Bone marrow (tissue), 2 donors: ENCODE measurements around the gene LRP1B.

ENCODE experiments used
- DNase-seq, 2 donors: peaks; one replicate each; lab custom pipeline; 2025; lab: John Stamatoyannopoulos, UW

The LRP1B gene

GRCh38 chr2:141517852-141518421, 612.9 kb downstream of the LRP1B start:
- no peak for DNase-seq

GRCh38 chr2:141517180-141517851, 613.5 kb downstream of the LRP1B start:
- DNase-seq: no peak

GRCh38 chr2:141515931-141516330, 614.9 kb downstream of the LRP1B start:
- no peak for DNase-seq

GRCh38 chr2:141513853-141514252, 617.0 kb downstream of the LRP1B start:
- no peak for DNase-seq

GRCh38 chr2:141508806-141509595, 621.8 kb downstream of the LRP1B start:
- DNase-seq: no peak

GRCh38 chr2:141508086-141508752, 622.6 kb downstream of the LRP1B start:
- DNase-seq: no peak

GRCh38 chr2:141506135-141506534, 624.7 kb downstream of the LRP1B start:
- no peak for DNase-seq

- DNase-seq: no peak
Measured at GRCh38 chr2:141501752-141502151, 629.1 kb downstream of the LRP1B start.

- DNase-seq: no peak
Measured at GRCh38 chr2:141499123-141499522, 631.7 kb downstream of the LRP1B start.

- no peak for DNase-seq
Measured at GRCh38 chr2:141498561-141498960, 632.3 kb downstream of the LRP1B start.

GRCh38 chr2:141497272-141497671, 633.5 kb downstream of the LRP1B start:
- DNase-seq: no peak

- no peak for DNase-seq
Measured at GRCh38 chr2:141496810-141497209, 634.0 kb downstream of the LRP1B start.

- no peak for DNase-seq
Measured at GRCh38 chr2:141493936-141494335, 636.9 kb downstream of the LRP1B start.

- DNase-seq: no peak
Measured at GRCh38 chr2:141492816-141493215, 638.0 kb downstream of the LRP1B start.

- DNase-seq: no peak
Measured at GRCh38 chr2:141490886-141491285, 639.9 kb downstream of the LRP1B start.

GRCh38 chr2:141482697-141483096, 648.1 kb downstream of the LRP1B start:
- no peak for DNase-seq

GRCh38 chr2:141475801-141476200, 655.0 kb downstream of the LRP1B start:
- no peak for DNase-seq

- no peak for DNase-seq
Measured at GRCh38 chr2:141468761-141469160, 662.1 kb downstream of the LRP1B start.

- no peak for DNase-seq
Measured at GRCh38 chr2:141467331-141467730, 663.5 kb downstream of the LRP1B start.

GRCh38 chr2:141464995-141465394, 665.8 kb downstream of the LRP1B start:
- no peak for DNase-seq

GRCh38 chr2:141458351-141458750, 672.5 kb downstream of the LRP1B start:
- no peak for DNase-seq

- no peak for DNase-seq
Measured at GRCh38 chr2:141455877-141456276, 674.9 kb downstream of the LRP1B start.
